ENCODE results near the gene ZFP36L2.

Gene ZFP36L2

GRCh38 chr2:43226955-43227829 lies 786 bp upstream of the ZFP36L2 start:
- peak; percentile 63 for DNase-seq (ENCODE audit: extremely low spot score)
- TF ChIP-seq L3MBTL2 (conservative IDR thresholded peaks at IDR 0.05) (peak; percentile 70), ELF4 (IDR thresholded peaks at IDR 0.05) (no peak), ZNF384 (IDR thresholded peaks at IDR 0.05) (no peak)
- ChIA-PET CTCF (interaction anchor here (0.9 to 1.6 kb wide), 4 partner anchors 52 to 257 kb away, joined by 3 to 4 read pairs (median 4); no protein-coding TSS in a partner anchor), POLR2A (interaction anchor here (0.5 to 3.2 kb wide), 33 partner anchors 9 to 416 kb away, joined by 3 to 16 read pairs (median 4); no protein-coding TSS in a partner anchor)

- peak; percentile 41 for DNase-seq (ENCODE audit: extremely low spot score)
- ChIA-PET POLR2A (interaction anchor here (0.6 to 3.2 kb wide), 29 partner anchors 8 to 415 kb away, joined by 3 to 16 read pairs (median 4); no protein-coding TSS in a partner anchor), CTCF (interaction anchor here (1.5 to 1.6 kb wide), 2 partner anchors 51 to 86 kb away, joined by 3 to 4 read pairs; no protein-coding TSS in a partner anchor)
- TF ChIP-seq L3MBTL2 (conservative IDR thresholded peaks at IDR 0.05) (peak; percentile 82), HDGF (IDR thresholded peaks at IDR 0.05; ENCODE audit: borderline replicate concordance) (no peak), LEF1 (IDR thresholded peaks at IDR 0.05; ENCODE audit: borderline replicate concordance) (no peak), CTBP1 (IDR thresholded peaks at IDR 0.05; ENCODE audit: borderline replicate concordance) (no peak), BHLHE40 (IDR thresholded peaks at IDR 0.05; ENCODE audit: borderline replicate concordance) (no peak), ZNF384 (IDR thresholded peaks at IDR 0.05) (no peak)
These were observed 433 bp downstream of the ZFP36L2 start for GRCh38 chr2:43225788-43226557.

- ChIA-PET CTCF (interaction anchor here (1.0 to 1.5 kb wide), 2 partner anchors 51 to 85 kb away, joined by 4 to 5 read pairs; no protein-coding TSS in a partner anchor), POLR2A (interaction anchor here (0.7 to 1.1 kb wide), 2 partner anchors 173 to 318 kb away, joined by 3 read pairs; no protein-coding TSS in a partner anchor)
- DNase-seq (ENCODE audit: extremely low spot score): no peak
- TF ChIP-seq ZNF384 (IDR thresholded peaks at IDR 0.05) (no peak), LEF1 (IDR thresholded peaks at IDR 0.05; ENCODE audit: borderline replicate concordance) (no peak), PKNOX1 (IDR thresholded peaks at IDR 0.05) (no peak), FOXK2 (IDR thresholded peaks at IDR 0.05) (no peak), HDGF (IDR thresholded peaks at IDR 0.05; ENCODE audit: borderline replicate concordance) (no peak), ARNT (IDR thresholded peaks at IDR 0.05) (no peak), BHLHE40 (IDR thresholded peaks at IDR 0.05; ENCODE audit: borderline replicate concordance) (no peak), L3MBTL2 (conservative IDR thresholded peaks at IDR 0.05) (peak; percentile 87), FOXA1 (IDR thresholded peaks at IDR 0.05) (no peak), CTBP1 (IDR thresholded peaks at IDR 0.05; ENCODE audit: borderline replicate concordance) (peak; percentile 54; the same call in 1 of the 2 replicates), NFRKB (IDR thresholded peaks at IDR 0.05) (no peak), SUZ12 (IDR thresholded peaks at IDR 0.05) (no peak), SP1 (IDR thresholded peaks at IDR 0.05) (no peak), TARDBP (IDR thresholded peaks at IDR 0.05) (no peak), ELF4 (IDR thresholded peaks at IDR 0.05) (no peak)
These were observed 1.2 kb downstream of the ZFP36L2 start for GRCh38 chr2:43225093-43225787.

- no peak for TF ChIP-seq CTBP1 (IDR thresholded peaks at IDR 0.05; ENCODE audit: borderline replicate concordance)
- TF ChIP-seq L3MBTL2 (conservative IDR thresholded peaks at IDR 0.05): no peak
- TF ChIP-seq ELF4 (IDR thresholded peaks at IDR 0.05): no peak
- TF ChIP-seq HDGF (IDR thresholded peaks at IDR 0.05; ENCODE audit: borderline replicate concordance): no peak
- no peak for TF ChIP-seq FOXM1 (IDR thresholded peaks at IDR 0.05; ENCODE audit: borderline replicate concordance)
- no peak for TF ChIP-seq PKNOX1 (IDR thresholded peaks at IDR 0.05)
- no peak for TF ChIP-seq SP1 (IDR thresholded peaks at IDR 0.05)
- TF ChIP-seq FOXA1 (IDR thresholded peaks at IDR 0.05): no peak
- no peak for TF ChIP-seq BHLHE40 (IDR thresholded peaks at IDR 0.05; ENCODE audit: borderline replicate concordance)
- no peak for TF ChIP-seq LEF1 (IDR thresholded peaks at IDR 0.05; ENCODE audit: borderline replicate concordance)
- no peak for TF ChIP-seq ARNT (IDR thresholded peaks at IDR 0.05)
- no peak for TF ChIP-seq FOXK2 (IDR thresholded peaks at IDR 0.05)
- TF ChIP-seq TARDBP (IDR thresholded peaks at IDR 0.05): no peak
- no peak for TF ChIP-seq ZNF384 (IDR thresholded peaks at IDR 0.05)
- no peak for TF ChIP-seq SUZ12 (IDR thresholded peaks at IDR 0.05)
- no peak for TF ChIP-seq NFRKB (IDR thresholded peaks at IDR 0.05)
- ChIA-PET CTCF (interaction anchor here (1.0 to 1.5 kb wide), 4 partner anchors 50 to 295 kb away, joined by 3 to 5 read pairs (median 4); no protein-coding TSS in a partner anchor), POLR2A (interaction anchor here (0.7 to 1.1 kb wide), 2 partner anchors 173 to 318 kb away, joined by 3 read pairs; no protein-coding TSS in a partner anchor)
These were observed 1.8 kb downstream of the ZFP36L2 start for GRCh38 chr2:43224571-43225092.

GRCh38 chr2:43224131-43224570 lies 2.3 kb downstream of the ZFP36L2 start:
- POLR2A ChIA-PET: interaction anchor here (1.1 kb wide), 1 partner anchor 317 kb away, joined by 3 read pairs; no protein-coding TSS in a partner anchor
- TF ChIP-seq PKNOX1 (IDR thresholded peaks at IDR 0.05): peak; percentile 91
- TF ChIP-seq ELF4 (IDR thresholded peaks at IDR 0.05): no peak
- TF ChIP-seq FOXA1 (IDR thresholded peaks at IDR 0.05): no peak
- TF ChIP-seq BHLHE40 (IDR thresholded peaks at IDR 0.05; ENCODE audit: borderline replicate concordance): no peak
- TF ChIP-seq FOXK2 (IDR thresholded peaks at IDR 0.05): no peak
- no peak for TF ChIP-seq L3MBTL2 (conservative IDR thresholded peaks at IDR 0.05)
- 0 out of 2 replicates have a peak, but pooled peaks have one; percentile 4 for TF ChIP-seq FOXM1 (IDR thresholded peaks at IDR 0.05; ENCODE audit: borderline replicate concordance)
- DNase-seq (ENCODE audit: extremely low spot score): no peak
- CTCF ChIA-PET: interaction anchor here (1.0 to 1.1 kb wide), 3 partner anchors 50 to 295 kb away, joined by 3 to 5 read pairs (median 3); no protein-coding TSS in a partner anchor

More at GRCh38 chr2:43224571-43225092, 1.8 kb downstream of the ZFP36L2 start:
- DNase-seq (ENCODE audit: extremely low spot score): no peak
